T47D (cell line): Measurements from ENCODE around the gene IREB2.
"Not testable (repeated sequence)": the region's sequence is repeated elsewhere in the genome, so short reads cannot be mapped to it uniquely, and the experiment has no call there.

ENCODE experiments used
- DNase-seq, 2 experiments: peaks; one replicate each; pipeline versions ENCODE4 v3.0.0 to v3.0.0-alpha.2; 2011 to 2012; ENCODE audit warnings: low read depth in 1 of 2, low spot score in 1 of 2
- JUND ChIP-seq: IDR thresholded peaks from 2 replicates; pipeline ENCODE4 v1.6.1; 2012; ENCODE audit warnings: low read depth
- in situ Hi-C: cut with HindIII; loops from 2 replicates; pipeline ENCODE4 v1.10.0; 2016; ENCODE audit warnings: low sequenced_read_pairs, low pct_unique_long_range_greater_than_20kb

The IREB2 gene

DNA sequence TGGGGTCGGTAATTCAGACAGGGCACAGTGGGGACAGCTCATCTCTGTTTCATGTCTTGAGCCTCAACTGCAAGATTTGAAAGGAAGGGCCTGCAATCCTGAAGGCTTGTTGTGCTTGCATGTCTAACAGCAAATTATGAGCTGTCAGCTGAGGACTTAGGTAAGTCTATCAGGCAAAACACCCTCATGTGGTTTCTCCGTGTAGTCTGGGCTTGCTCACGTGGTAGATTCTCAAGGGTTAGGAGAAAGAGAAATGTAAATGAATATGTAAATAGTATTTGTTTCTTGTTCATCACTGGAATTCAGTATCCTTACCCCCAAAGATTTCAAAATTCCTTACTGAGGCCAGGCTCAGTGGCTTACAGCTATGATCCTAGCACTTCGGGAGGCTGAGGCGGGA, 39.3 kb downstream of the IREB2 start:
- TF ChIP-seq JUND: no peak
- DNase-seq: no peak
- in situ Hi-C loops: no loop called here

DNA sequence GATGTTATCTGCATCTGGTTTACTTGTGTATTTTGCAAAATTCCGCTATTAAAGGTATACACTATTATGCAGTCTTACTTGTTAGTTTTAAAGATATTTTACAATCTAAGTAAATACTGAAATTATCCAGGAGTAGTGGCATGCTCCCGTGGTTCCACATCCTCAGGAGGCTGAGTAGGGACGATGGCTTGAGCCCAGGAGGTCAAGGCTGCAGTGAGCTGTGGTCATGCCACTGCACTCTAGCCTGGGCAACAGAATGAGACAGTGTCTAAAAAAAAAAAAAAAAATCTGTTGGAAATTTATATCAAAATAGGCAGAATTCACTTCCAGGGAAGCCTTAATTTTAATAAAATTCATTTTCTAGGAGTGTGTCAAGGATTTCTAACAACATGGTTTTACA, 41.6 kb downstream of the IREB2 start:
- in situ Hi-C loops: no loop called here
- no peak for TF ChIP-seq JUND

DNA sequence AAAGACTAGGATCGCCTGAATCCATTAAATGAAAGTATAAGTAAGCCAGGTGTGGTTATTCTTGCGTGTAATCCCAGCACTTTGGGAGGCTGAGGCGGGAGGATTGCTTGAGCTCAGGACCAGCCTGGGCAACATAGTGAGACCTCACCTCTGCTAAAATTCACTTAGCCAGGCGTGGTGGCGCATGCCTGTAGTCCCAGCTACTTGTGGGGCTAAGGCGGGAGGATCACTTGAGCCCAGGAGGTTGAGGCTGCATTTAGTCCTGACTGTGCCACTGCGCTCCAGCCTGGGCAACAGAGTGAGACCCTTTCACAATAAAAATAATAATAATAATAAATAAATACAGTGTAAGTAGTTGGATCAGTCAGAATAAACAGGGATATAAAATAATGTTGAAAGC, 43.9 kb downstream of the IREB2 start:
- TF ChIP-seq JUND: no peak
- in situ Hi-C loops: no loop called here

More for the DNA sequence above, 41.6 kb downstream of the IREB2 start:
- no peak for DNase-seq

GRCh38 chr15:78492872-78493271, 54.9 kb downstream of the IREB2 start:
- DNase-seq: no peak

More for the DNA sequence above, 43.9 kb downstream of the IREB2 start:
- no peak for DNase-seq

GRCh38 chr15:78501857-78502256, 63.8 kb downstream of the IREB2 start:
- in situ Hi-C loops: no loop called here
- no peak for DNase-seq
- TF ChIP-seq JUND: no peak

More at GRCh38 chr15:78492872-78493271, 54.9 kb downstream of the IREB2 start:
- TF ChIP-seq JUND: no peak
- in situ Hi-C loops: no loop called here

DNA sequence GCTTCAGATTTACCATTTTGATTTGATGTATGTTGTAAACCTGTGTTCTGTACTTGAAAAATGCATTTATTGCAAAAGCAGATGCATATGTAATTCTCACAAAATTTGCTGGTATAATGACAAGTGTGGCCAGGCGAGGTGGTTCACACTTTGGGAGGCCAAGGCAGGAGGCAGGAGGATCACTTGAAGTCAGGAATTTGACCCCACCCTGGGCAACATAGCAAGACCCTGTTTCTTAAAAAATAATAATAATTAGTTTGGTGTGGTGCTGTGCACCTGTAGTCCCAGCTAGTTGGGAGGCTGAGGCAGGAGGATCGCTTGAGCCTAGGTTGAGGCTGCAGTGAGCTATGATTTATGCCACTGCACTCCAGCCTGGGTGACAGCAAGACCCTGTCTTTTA, 64.6 kb downstream of the IREB2 start:
- in situ Hi-C loops: no loop called here
- DNase-seq: no peak
- no peak for TF ChIP-seq JUND

DNA sequence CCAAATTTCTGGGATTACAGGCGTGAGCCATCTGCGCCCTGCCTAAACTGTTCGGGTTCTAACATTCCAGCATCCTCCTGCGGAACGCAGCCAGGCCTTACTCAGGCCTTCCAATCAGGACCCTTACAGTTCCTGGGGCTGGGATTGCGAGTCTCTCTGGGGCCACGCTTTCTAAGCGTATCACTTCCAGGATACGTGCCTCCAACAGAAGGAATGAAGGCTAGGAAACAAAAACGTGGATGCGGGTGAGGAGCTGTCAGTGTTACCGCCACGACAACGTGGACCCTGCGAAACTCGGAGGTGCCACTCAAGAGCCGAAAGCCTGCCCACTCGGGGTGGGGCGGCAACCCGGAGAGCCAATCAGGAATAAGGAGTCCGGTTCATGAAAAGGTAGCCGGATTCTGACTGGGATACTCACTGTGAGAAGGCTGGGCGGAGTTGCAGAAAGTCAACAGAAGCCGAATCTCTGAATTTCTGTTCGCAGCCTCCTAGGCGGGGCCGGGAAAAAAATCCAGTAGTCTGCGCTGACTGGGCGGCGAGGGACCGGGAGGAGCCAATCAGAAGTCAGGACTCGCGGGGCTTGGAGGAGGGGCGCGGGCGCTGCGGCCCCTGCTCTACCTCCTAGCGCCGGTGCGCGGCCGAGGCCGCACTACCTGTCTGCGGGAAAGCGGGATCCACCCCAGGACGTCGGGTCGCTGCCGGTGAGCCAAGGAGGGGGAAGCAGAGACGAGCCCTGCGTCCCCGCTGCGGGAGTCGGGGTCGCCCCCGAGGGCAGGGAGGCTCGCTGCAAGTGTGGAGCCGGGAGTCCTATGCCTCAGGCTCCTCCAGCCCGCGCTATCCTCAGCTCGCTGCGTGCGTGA, 69.2 kb downstream of the IREB2 start, which contains the start of gene HYKK:
Gene HYKK, plus strand, starts transcription at position 607 of the 860 bp plus-strand sequence. CDS start 5,512 bp downstream, outside the sequence.
- in situ Hi-C loops: no loop called here
- TF ChIP-seq JUND: no peak
- DNase-seq: peak; percentile 98 to 99

DNA sequence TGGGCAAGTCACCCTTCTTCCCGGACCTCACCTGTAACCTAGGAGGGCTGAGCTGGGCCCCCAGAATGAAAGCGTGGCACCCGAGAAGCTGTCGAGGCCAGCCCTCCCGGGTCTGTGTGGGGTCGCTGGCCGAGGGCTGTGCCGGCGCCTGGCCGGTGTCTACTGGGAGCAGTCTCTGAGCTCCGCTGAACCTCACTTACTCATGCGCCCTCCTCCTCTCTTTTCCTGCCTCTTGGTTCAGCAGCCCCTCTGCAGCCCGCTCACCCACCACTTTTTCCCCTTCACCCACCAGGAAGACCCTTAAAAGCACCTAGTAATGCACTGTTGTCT, 69.8 kb downstream of the IREB2 start:
- DNase-seq: no peak
- in situ Hi-C loops: no loop called here
- TF ChIP-seq JUND: no peak

DNA sequence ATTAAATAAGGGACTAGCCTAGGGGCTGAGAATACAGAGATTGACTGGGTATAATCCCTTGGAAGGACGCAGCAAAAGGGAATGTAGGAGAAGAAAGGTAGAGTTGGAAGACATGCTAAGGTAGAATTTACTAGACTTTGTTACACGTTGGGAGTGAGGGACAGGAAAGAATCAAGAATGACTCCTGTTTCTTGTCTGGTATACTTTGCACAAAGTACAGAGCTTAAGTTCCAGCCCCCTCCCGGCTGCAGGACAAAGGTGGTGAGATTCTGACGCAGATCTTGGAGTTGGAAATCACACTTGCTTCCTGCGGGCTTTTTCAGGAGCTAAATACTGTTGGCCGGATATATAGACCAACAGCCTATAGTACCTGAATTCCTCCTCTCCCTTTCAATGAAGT, 70.3 kb downstream of the IREB2 start:
- TF ChIP-seq JUND: no peak
- DNase-seq: peak in 1 of 2 experiments; percentile 10
- in situ Hi-C loops: no loop called here

DNA sequence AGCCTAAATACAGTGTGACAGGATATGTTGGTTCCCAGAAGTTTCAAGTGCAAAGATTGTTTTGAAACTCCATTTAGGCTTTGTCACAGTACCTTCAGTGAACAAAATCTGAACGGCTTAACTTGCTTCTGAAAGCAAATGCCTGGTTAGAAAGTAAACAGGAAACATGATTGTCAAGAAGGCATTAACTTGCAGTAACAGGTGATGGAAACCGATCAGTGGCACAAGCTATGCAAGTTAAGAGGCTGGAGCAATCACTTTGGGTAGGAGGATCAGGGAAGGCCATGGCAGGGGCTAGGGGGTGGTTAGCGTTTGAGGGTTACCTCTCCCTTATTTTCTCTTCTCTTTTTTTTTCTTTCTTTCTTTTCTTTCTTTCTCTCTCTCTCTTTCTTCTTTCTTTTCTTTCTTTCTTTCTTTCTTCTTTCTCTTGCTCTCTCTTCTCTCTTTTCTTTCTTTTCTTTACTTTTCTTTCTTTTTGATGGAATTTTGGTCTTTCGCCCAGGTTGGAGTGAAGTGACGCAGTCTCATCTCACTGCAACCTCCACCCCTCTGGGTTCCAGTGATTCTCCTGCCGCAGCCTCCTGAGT, 71.8 kb downstream of the IREB2 start:
- no peak for TF ChIP-seq JUND
- in situ Hi-C loops: no loop called here
- DNase-seq: no peak

- in situ Hi-C loops: not testable (repeated sequence)
These were observed 82.0 kb downstream of the IREB2 start for GRCh38 chr15:78520035-78520434.

DNA sequence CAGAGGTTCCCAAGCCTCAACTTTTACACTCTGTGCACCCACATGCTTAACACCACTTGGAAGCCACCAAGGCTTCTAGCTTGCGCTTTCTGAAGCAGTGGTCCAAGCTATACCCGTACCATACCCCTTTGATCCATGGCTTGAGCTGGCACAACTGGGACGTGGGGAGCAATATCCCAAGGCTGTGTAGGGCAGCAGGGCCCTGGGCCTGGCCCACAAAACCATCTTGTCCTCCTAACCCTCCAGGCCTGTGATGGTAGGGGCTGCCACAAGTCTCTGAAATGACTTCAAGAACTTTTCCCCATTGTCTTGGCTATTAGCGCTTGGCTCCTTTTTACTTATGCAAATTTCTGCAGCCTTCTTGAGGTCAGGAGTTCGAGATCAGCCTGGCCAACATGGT, 86.2 kb downstream of the IREB2 start:
- in situ Hi-C loops: no loop called here
- TF ChIP-seq JUND: no peak
- DNase-seq: no peak

More at GRCh38 chr15:78520035-78520434, 82.0 kb downstream of the IREB2 start:
- DNase-seq: not testable (repeated sequence)

DNA sequence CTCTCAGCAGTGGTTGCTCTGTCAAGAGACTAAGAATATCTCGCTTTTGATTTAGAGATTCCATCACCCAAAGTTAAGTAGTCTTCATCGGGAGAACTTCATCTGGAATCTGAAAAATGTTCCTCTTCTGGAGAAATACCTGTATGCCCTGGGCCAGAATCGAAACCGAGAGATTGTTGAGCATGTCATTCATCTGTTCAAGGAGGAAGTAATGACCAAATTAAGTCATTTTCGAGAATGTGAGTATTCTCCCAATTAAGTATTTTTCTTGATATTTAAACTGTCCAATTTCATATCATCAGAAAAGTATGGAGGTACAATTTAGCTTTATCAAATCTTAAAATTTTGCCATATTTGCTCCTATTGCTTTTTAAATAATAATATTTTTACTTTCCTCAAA, 89.3 kb downstream of the IREB2 start:
- no peak for DNase-seq
- no peak for TF ChIP-seq JUND
- in situ Hi-C loops: no loop called here
